ENCODE data around the gene THSD4. TPM values are rescaled to one million over a fixed set of nuclear protein-coding genes. Genes with fewer than 3 reads are reported as not detected.

THSD4 gene
- total RNA-seq, 1 experiment from 2014 or later, result 65.4 TPM

GRCh38 chr15:71806452-71806931 is 691.2 kb downstream of the THSD4 start:
- CTCF ChIA-PET, result no interaction called here
- DNase-seq (ENCODE audit: low read depth, low spot score), result no peak
- Histone ChIP-seq H3K9me3 (ENCODE audit: control insufficient read depth, insufficient read depth, low read depth, low read length) (no peaks in the 10 kb centered on the region), H3K27ac (ENCODE audit: low read length) (no peak overlapping the region; the same call in 1 of the 2 replicates), H3K36me3 (ENCODE audit: control insufficient read depth, insufficient read depth, low read length) (no peaks in the 10 kb centered on the region), H3K4me3 (ENCODE audit: low read depth in 2 of 2, low read length in 2 of 2) (no peak overlapping the region), H3K4me1 (ENCODE audit: control insufficient read depth, insufficient read depth, low read length) (peaks cover 18% of the 10 kb centered on the region), H3K27me3 (ENCODE audit: control insufficient read depth, insufficient read depth, low read length) (no peaks in the 10 kb centered on the region)
- peak; percentile 39; the same call in 1 of the 2 replicates for ATAC-seq
- POLR2A ChIA-PET, result no interaction called here
- no peak for TF ChIP-seq POLR2AphosphoS5 (IDR thresholded peaks at IDR 0.05; ENCODE audit: low read depth, low read length)
- TF ChIP-seq REST (IDR thresholded peaks at IDR 0.05; ENCODE audit: insufficient read depth in 1 of 2, low read depth in 2 of 2, low read length in 1 of 2), result no peak
- no peak for TF ChIP-seq SIN3A (IDR thresholded peaks at IDR 0.05; ENCODE audit: borderline replicate concordance, insufficient read depth, low read depth, low read length)
- no peak for TF ChIP-seq CTCF (IDR thresholded peaks at IDR 0.05)
- no peak for TF ChIP-seq TCF7L2 (IDR thresholded peaks at IDR 0.05; ENCODE audit: low read depth, low read length)
- in situ Hi-C loops (cut with HindIII; ENCODE audit: low pct_unique_long_range_greater_than_20kb, low sequenced_read_pairs), result no loop called here
- intact Hi-C loops (cut with micrococcal nuclease; ENCODE audit: unreplicated experiment), result no loop called here
- no TSS peak for BruUV-seq (replicated peaks)

- intact Hi-C loops (cut with micrococcal nuclease; ENCODE audit: unreplicated experiment), result no loop called here
- in situ Hi-C loops (cut with HindIII; ENCODE audit: low pct_unique_long_range_greater_than_20kb, low sequenced_read_pairs), result no loop called here
- Histone ChIP-seq H3K9me3 (ENCODE audit: control insufficient read depth, insufficient read depth, low read depth, low read length) (no peaks in the 10 kb centered on the region), H3K27me3 (ENCODE audit: control insufficient read depth, insufficient read depth, low read length) (no peaks in the 10 kb centered on the region), H3K36me3 (ENCODE audit: control insufficient read depth, insufficient read depth, low read length) (no peaks in the 10 kb centered on the region), H3K4me3 (ENCODE audit: low read depth in 2 of 2, low read length in 2 of 2) (no peak overlapping the region), H3K4me1 (ENCODE audit: control insufficient read depth, insufficient read depth, low read length) (peaks cover 18% of the 10 kb centered on the region), H3K27ac (ENCODE audit: low read length) (no peak overlapping the region)
- ATAC-seq (no peak), DNase-seq (ENCODE audit: low read depth, low spot score) (no peak)
- ChIA-PET CTCF (no interaction called here), POLR2A (no interaction called here)
- no peak for TF ChIP-seq TCF7L2 (IDR thresholded peaks at IDR 0.05; ENCODE audit: low read depth, low read length)
- TF ChIP-seq CTCF (IDR thresholded peaks at IDR 0.05), result no peak
- no peak for TF ChIP-seq POLR2AphosphoS5 (IDR thresholded peaks at IDR 0.05; ENCODE audit: low read depth, low read length)
- TF ChIP-seq SIN3A (IDR thresholded peaks at IDR 0.05; ENCODE audit: borderline replicate concordance, insufficient read depth, low read depth, low read length), result no peak
- TF ChIP-seq REST (IDR thresholded peaks at IDR 0.05; ENCODE audit: insufficient read depth in 1 of 2, low read depth in 2 of 2, low read length in 1 of 2), result no peak
- BruUV-seq (replicated peaks), result no TSS peak
These were observed 691.9 kb downstream of the THSD4 start for GRCh38 chr15:71807125-71807629.
